DOHH2 (cell line): ENCODE data around the gene RIN1.

Experiments used
- EZH2phosphoT487 ChIP-seq: fragments of 200-600 bp; sonication (generic); IDR thresholded peaks from 2 replicates; pipeline ENCODE4 v1.6.1; 2017; ENCODE audit warnings: borderline replicate concordance, mild to moderate bottlenecking, antibody characterized with exemption, low read length, moderate library complexity, mixed read lengths
- TF ChIP-seq, protein P1 (sequence below): fragments of 200-600 bp; sonication (generic); IDR thresholded peaks from one replicate; pipeline ENCODE4 v1.5.1; 2014; ENCODE audit warnings: antibody characterized with exemption, mild to moderate bottlenecking, low read depth, low read length; ENCODE audit not compliant: poor library complexity, severe bottlenecking

GRCh38 chr11:66334605-66335442 is 1.4 kb downstream of the RIN1 start:
- TF ChIP-seq, protein P1, sequence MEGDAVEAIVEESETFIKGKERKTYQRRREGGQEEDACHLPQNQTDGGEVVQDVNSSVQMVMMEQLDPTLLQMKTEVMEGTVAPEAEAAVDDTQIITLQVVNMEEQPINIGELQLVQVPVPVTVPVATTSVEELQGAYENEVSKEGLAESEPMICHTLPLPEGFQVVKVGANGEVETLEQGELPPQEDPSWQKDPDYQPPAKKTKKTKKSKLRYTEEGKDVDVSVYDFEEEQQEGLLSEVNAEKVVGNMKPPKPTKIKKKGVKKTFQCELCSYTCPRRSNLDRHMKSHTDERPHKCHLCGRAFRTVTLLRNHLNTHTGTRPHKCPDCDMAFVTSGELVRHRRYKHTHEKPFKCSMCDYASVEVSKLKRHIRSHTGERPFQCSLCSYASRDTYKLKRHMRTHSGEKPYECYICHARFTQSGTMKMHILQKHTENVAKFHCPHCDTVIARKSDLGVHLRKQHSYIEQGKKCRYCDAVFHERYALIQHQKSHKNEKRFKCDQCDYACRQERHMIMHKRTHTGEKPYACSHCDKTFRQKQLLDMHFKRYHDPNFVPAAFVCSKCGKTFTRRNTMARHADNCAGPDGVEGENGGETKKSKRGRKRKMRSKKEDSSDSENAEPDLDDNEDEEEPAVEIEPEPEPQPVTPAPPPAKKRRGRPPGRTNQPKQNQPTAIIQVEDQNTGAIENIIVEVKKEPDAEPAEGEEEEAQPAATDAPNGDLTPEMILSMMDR = no peak
- TF ChIP-seq EZH2phosphoT487 = no peak
